Panc1 (cell line): ENCODE data around the gene TDRD7.

Source experiments
- CTCF ChIP-seq: fragments of 450-650 bp; IDR thresholded peaks from 2 replicates; pipeline ENCODE4 v1.5.1; 2017; ENCODE audit warnings: mild to moderate bottlenecking
- POLR2AphosphoS5 ChIP-seq: IDR thresholded peaks from 2 replicates; pipeline ENCODE4 v1.6.1; 2012; ENCODE audit warnings: mild to moderate bottlenecking, low read depth, low read length, moderate library complexity

- TF ChIP-seq POLR2AphosphoS5 = no peak
- TF ChIP-seq CTCF = no peak
These were observed 39.3 kb upstream of the TDRD7 start for GRCh38 chr9:97372580-97372979.
